ENCODE measurements around the gene CITED2. TPM values are rescaled to one million over a fixed set of nuclear protein-coding genes. Genes with fewer than 3 reads are reported as not detected.
"Not testable (repeated sequence)": the region's sequence is repeated elsewhere in the genome, so short reads cannot be mapped to it uniquely, and the experiment has no call there.

The CITED2 gene
- total RNA-seq, 2 experiments from 2014 or later = 37.5 to 39.7 TPM

DNA sequence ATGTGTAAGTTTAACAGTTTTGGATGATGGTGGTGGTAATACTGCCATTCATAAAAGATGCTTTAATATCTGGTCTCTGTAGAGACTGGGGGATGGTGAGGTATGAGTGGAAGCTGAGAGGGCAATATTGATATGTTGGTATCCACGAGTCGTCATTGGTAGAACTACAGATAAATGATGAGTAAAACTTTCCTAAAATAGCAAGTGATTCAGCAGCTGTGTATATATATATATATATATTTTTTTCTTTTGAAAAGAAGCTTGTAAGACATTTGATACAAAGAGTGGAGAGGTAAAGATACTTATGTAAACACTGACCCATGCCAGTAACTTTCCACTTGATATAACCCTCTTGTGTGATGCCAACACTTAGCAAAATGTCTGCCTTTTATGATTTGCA, 41.7 kb upstream of the CITED2 start:
- ChIA-PET POLR2A (no interaction called here), CTCF (no interaction called here)
- Mint-ChIP-seq H3K27me3 (peaks cover 3% of the 10 kb centered on the region), H3K4me1 (ENCODE audit: low read depth) (no peaks in the 10 kb centered on the region), H3K9me3 (no peaks in the 10 kb centered on the region), H3K27ac (no peak overlapping the region), H3K4me3 (no peak overlapping the region), H3K36me3 (ENCODE audit: low read depth) (no peaks in the 10 kb centered on the region)
- TF ChIP-seq, protein P1, sequence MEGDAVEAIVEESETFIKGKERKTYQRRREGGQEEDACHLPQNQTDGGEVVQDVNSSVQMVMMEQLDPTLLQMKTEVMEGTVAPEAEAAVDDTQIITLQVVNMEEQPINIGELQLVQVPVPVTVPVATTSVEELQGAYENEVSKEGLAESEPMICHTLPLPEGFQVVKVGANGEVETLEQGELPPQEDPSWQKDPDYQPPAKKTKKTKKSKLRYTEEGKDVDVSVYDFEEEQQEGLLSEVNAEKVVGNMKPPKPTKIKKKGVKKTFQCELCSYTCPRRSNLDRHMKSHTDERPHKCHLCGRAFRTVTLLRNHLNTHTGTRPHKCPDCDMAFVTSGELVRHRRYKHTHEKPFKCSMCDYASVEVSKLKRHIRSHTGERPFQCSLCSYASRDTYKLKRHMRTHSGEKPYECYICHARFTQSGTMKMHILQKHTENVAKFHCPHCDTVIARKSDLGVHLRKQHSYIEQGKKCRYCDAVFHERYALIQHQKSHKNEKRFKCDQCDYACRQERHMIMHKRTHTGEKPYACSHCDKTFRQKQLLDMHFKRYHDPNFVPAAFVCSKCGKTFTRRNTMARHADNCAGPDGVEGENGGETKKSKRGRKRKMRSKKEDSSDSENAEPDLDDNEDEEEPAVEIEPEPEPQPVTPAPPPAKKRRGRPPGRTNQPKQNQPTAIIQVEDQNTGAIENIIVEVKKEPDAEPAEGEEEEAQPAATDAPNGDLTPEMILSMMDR (IDR thresholded peaks at IDR 0.05) = no peak
- intact Hi-C loops (cut with micrococcal nuclease) = no loop called here
- no peak for ATAC-seq
- no peak for DNase-seq

DNA sequence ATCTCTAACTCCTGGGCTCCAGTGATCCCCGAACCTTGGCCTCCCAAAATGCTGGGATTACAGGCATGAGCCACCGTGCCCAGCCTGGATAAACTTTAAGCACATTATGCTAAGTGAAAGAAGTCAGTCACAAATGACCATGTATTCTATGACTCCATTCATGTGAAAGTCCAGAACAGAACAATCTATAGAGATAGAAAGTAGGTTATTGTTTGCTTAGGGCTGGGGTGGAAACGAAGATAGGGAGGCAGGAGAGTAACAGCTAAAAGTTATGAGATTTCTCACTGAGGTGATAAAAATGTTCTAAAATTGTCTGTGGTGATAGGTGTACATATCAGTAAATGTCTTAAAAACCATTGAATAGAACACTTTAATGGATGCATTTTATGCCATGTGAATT, 40.9 kb upstream of the CITED2 start:
- Mint-ChIP-seq H3K27me3 (peaks cover 3% of the 10 kb centered on the region), H3K4me1 (ENCODE audit: low read depth) (no peaks in the 10 kb centered on the region), H3K4me3 (no peak overlapping the region), H3K27ac (no peak overlapping the region), H3K9me3 (no peaks in the 10 kb centered on the region), H3K36me3 (ENCODE audit: low read depth) (no peaks in the 10 kb centered on the region)
- ChIA-PET POLR2A (no interaction called here), CTCF (no interaction called here)
- ATAC-seq = no peak
- TF ChIP-seq, protein P1 (IDR thresholded peaks at IDR 0.05) = no peak
- intact Hi-C loops (cut with micrococcal nuclease) = no loop called here
- DNase-seq = no peak

DNA sequence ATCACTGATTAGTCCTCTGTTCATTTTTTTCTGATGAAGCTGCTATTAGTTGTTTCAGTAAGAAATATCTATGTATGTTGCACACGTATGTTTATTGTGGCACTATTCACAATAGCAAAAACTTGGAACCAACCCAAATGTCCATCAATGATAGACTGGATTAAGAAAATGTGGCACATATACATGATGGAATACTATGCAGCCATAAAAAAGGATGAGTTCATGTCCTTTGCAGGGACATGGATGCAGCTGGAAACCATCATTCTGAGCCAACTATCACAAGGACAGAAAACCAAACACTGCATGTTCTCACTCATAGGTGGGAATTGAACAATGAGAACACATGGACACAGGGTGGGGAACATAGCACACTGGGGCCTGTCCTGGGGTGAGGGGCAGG, 37.7 kb upstream of the CITED2 start:
- ATAC-seq; DNase-seq; H3K4me3 Mint-ChIP-seq; H3K27me3 Mint-ChIP-seq; CTCF ChIA-PET; H3K27ac Mint-ChIP-seq; POLR2A ChIA-PET; H3K9me3 Mint-ChIP-seq; H3K4me1 Mint-ChIP-seq (ENCODE audit: low read depth); H3K36me3 Mint-ChIP-seq (ENCODE audit: low read depth); intact Hi-C loops (cut with micrococcal nuclease): not testable (repeated sequence)

DNA sequence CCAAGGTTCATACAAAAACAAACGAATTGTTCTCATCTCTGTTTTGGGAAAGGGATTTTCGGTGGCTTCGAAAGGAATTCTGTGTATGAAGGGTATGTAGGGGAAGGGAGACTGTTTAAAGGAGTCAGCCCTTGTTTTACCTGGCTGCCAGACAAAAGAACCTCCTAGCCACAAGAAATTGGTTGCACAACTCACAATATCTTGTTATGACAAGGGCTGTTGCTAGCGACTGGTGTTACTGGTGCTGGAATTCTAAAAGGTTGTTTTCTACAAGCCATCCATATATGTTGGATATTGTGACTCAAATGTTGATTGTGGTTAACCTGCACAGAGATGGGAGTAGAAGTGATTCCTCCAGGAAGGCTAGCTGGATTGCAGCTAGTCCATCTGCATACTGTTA, 34.6 kb upstream of the CITED2 start:
- CTCF ChIA-PET = no interaction called here
- ATAC-seq (no peak), DNase-seq (no peak)
- no peaks in the 10 kb centered on the region for H3K9me3 Mint-ChIP-seq
- H3K27ac Mint-ChIP-seq = no peak overlapping the region
- H3K27me3 Mint-ChIP-seq = peaks cover 3% of the 10 kb centered on the region
- POLR2A ChIA-PET = no interaction called here
- intact Hi-C loops (cut with micrococcal nuclease) = no loop called here
- TF ChIP-seq, protein P1 (IDR thresholded peaks at IDR 0.05) = no peak
- no peaks in the 10 kb centered on the region for H3K4me1 Mint-ChIP-seq (ENCODE audit: low read depth)
- H3K36me3 Mint-ChIP-seq (ENCODE audit: low read depth) = no peaks in the 10 kb centered on the region
- H3K4me3 Mint-ChIP-seq = no peak overlapping the region

DNA sequence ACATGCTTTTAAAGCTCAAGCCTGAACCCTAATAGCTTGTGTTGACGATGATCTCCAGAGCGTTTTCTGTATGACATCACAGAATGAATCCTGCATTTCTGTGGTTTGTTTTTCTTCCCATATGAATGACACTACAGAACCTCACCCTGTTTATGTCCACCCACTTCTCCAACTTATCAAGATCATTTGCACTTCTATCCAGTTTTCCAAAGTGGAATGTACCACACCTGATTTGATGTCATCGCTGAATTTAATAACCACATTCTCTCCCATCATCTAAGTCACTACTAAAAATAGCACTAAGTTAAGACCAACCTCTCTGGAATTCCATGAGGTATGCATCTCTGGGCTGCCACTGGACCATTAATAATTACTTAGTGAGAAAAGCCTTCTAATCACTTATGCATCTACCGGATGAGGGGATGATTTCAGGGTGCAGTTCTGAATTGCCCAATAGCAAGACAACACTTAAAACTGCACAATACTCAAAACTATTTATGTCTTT, 33.3 kb upstream of the CITED2 start:
- ChIA-PET CTCF (no interaction called here), POLR2A (no interaction called here)
- Mint-ChIP-seq H3K4me3 (no peak overlapping the region), H3K4me1 (ENCODE audit: low read depth) (no peaks in the 10 kb centered on the region), H3K9me3 (no peaks in the 10 kb centered on the region), H3K27ac (no peak overlapping the region), H3K36me3 (ENCODE audit: low read depth) (no peaks in the 10 kb centered on the region), H3K27me3 (peaks cover 3% of the 10 kb centered on the region)
- TF ChIP-seq, protein P1 (IDR thresholded peaks at IDR 0.05) = no peak
- ATAC-seq (no peak), DNase-seq (no peak)
- intact Hi-C loops (cut with micrococcal nuclease) = no loop called here

Data from activated CD8-positive, alpha-beta T cell treated with anti-CD3 and anti-CD28 coated beads for 36 hours (primary cell).